UCSD-AML1 (cell line): Measurements from ENCODE around the gene DOCK3.

ENCODE experiments used
- DNase-seq: peaks from one replicate; lab custom pipeline; 2025; ENCODE audit not compliant: unreplicated experiment; lab: John Stamatoyannopoulos, UW

The DOCK3 gene

DNA sequence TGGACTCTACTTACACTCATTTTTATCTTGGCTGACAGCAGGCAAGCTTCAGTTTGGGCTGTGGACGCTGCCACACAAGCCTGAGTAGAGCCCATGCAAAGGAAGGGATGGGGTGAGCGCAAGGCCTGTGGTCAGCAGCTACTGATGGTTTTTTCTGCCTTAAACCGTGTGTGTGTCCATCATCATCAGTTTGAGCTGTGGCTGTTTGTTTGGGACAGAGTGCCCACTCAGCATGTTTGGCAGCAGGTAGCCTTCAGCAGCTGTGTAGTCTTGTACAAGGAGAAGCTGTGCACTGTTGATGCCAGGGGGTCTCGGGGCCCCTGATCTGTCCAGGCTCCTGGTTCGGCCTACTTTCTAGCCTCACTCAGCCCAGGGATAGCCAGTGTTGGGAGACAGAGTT is 719.8 kb downstream of the DOCK3 start:
- no peak for DNase-seq

DNA sequence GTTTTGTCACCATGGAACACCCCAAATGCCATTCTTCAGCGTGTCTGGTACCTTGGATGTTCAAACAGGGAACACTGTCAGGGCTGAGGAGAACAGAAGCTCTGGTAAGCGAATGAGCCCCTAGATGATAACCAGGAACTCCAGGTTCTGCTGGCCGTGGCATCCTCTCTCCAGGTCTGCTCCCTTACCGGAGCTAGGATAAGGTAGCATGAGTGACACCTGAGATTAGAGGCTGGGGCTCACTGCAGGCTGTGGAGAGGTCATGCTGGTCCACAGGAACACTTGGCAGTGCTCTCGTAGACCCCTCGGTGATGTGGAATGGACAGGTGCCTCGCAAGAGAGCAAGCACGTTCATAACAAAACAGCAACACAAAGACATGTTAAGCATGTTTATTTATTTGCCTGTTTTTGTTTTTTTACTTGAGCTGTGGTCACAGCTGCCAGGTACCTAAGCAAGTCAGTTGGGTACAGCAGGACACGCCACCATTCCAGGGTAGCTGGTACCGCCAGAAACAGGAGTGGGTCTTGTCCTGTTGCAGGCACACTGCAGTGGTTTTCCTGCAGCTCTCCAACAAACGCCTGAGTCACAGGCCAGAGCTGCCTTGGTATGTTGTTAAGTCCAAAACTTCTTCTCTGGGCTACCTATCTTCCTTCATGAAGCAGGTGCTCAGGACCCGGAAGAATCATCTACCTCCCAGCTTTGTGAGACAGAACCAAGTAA is 720.9 kb downstream of the DOCK3 start:
- DNase-seq, result no peak

DNA sequence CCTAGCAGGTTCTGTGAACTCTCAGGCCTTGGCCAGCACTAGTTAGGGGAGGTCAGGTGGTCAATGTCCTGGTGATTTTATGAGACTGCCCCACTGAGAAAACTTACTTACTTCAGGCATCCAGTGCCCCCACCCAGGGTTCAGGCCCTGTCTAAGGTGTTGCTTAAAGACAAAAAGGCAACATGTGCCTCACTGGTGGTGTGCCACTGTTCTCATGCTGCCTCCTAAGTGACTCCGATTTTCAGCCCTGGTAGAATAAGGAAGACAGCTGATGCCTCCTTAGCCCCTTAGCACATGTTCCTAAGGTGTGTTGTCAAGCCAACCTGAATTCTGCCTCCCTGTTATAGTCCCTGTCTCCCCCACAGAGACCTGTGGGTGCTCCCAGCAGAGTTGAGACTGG is 721.7 kb downstream of the DOCK3 start:
- no peak for DNase-seq

DNA sequence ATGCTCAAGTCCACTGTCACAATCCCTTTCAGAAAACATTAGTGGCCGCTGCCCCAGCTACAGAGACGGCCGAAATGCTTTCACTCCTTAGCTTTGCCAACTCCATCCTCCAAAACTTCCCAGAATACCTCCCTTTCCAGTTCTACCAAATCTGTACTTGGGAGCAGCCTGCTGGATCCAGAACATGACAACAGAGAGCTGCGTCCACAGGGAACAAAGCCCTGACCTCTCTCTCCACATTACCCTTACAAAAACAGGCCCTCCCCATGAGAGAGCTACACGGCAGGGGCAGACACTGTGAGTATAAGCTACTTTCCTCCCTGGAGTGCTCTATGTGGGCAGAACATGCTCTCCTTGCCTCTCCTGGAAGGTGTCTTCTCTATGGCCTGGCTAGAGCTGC is 722.7 kb downstream of the DOCK3 start:
- DNase-seq, result no peak

DNA sequence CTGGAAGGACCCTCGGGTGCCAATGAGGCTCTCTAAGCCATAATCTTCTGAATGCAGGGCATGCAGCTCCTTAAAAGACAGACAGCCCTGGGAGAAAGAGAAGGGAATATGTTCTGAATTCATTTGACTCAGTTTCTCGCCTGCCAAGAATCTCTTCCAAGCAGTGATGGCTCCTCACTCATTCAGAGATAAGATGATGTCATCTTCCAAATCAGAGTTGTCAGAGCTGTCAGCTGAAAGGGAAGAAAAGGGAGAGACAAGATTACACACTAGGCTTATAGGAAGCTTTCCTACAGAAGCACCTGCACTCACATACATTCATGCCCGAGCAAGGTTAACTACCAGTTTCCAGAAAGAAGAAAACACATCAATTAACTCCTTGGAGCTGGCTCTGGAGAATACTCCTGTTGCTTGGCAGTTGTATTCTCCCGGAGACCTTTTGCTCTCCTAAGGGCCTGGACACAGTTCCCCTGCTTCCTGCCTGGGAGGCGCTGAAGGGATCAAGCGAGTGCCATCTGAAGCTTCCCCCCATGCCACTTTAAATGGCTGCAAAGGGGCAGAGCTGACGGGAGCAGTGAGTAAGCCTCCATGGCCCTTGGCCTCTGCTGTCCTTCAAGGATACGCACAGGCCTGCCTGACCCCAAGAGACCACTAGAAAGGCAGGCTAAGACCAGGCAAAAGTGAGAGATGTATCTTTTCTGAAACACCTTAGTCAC is 724.0 kb downstream of the DOCK3 start:
- no peak for DNase-seq

DNA sequence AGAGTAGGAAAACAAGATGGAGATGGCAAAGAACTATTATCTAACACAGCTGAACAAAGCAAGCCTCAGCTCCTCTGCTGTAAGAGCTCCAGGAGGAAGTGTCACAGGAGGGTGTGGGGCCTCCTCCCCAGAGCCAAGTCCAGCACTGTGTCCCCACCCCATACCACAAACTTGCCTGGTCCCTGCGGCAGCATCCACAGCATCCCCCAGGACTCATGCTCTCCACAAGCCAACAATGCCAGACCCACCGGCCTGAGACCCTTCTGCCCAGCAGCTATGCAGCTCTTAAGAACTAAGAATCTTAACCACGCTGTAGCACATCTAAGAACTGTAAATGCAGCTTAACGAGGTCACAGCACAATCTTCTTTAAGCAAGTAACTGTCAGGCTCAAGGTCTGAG is 725.4 kb downstream of the DOCK3 start:
- no peak for DNase-seq

DNA sequence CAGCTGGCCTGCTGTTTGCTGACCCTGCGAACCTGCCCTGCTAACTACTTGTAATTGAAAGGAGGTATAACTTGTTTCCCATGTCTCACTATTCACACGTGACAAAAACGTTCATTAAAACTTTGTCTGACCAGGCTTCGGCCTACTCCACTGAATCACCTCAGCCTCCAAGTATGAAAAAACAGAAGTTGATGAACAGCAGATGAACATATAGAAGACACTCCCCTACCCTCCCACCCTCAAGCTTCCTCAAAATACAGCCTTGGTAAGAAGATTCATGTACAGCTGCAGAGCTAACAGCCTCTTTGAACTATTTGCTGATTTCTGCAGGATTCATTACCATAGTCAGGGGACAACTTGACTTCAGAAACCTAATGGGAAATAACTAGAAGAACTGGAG is 727.0 kb downstream of the DOCK3 start:
- no peak for DNase-seq

DNA sequence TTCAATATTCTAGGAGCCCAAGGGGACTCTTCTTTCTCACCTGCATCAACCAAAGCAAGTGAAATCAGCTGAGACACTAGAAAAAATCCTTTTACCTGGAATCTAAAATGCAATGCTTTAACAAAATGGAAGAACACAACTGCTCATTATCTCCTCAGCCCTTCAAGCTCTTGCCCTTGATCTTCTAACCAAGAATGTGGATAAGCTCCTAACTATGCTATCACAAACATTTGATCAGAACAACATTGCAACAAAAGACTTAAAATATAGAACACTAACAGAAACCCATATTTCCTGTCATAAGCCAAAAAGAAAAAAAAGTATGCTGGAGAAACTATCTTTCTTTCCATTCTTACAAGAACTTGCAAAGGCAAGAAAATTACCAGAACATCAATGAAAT is 728.9 kb downstream of the DOCK3 start:
- no peak for DNase-seq

DNA sequence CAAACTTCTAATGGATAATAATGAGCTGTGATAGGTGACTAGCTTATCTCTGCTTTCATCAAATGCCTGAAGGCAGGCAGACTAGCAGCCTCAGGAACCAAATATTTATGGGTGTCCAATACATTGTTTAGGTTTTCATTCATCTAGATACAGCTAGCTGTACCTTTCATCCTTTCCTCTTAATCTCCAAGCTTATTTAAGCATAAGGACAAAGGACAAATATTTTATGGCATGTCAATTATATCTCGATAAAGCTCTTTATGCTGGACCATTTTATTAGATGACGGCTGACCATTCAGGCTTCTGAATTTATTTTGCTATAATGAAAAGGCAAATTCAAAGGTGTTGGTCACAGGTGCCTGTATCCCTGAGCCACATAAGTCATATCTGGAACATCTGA is 733.3 kb downstream of the DOCK3 start:
- no peak for DNase-seq

DNA sequence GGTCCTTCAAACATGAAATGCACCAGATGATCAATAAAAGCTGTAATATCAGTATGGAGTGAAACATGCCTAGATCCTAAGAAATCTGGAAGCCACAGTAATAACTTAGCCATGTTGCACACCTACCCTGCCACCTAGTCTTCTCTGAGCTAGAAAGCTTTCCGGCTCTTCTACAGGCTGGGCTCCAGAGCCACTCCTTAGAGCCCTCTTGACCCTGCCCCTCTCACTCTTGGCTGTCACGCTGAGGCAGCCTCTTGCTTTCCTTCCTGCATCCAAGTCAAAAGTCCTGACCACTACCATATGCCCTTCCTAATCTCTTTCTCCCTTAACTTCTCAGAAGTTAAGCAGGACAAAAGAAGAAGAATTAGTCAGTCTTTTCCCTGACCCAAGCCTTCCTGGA is 734.1 kb downstream of the DOCK3 start:
- DNase-seq, result no peak

DNA sequence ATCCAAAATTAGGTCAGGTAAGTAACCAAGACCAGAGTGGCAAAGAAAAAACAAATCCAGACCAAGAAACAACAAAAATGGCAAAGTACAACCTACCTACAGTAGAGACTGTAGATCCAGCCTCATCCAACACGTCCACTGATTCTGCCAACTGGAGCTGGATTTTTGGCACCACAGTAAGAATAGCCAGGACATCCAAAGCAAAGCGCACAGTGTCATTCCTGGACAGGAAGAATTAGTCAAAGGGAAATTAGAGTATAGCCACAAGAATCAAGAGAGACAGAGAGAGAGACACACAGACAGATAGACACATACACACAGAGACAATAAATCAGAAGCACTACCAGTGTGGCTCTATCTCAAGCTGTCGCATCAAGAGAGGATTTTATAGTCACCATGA is 747.5 kb downstream of the DOCK3 start:
- DNase-seq, result no peak

DNA sequence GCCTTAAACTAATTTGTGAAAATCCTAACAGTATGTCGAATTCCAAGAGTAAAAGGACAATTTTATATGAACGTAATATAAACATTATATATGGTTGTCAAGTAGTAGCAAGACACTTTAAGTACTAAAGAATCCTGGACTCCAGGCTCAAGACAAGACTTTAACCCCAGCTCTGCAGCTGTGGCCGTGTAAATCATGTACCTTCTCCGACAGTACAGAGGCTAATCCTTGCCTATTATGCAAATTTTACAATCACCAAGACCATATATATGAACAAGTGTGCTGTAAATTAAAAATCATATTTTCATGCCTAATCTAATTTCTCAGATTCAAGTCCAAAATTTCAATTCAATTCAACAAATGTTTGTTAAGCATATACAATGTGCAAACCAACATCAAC is 752.2 kb downstream of the DOCK3 start:
- DNase-seq, result no peak

DNA sequence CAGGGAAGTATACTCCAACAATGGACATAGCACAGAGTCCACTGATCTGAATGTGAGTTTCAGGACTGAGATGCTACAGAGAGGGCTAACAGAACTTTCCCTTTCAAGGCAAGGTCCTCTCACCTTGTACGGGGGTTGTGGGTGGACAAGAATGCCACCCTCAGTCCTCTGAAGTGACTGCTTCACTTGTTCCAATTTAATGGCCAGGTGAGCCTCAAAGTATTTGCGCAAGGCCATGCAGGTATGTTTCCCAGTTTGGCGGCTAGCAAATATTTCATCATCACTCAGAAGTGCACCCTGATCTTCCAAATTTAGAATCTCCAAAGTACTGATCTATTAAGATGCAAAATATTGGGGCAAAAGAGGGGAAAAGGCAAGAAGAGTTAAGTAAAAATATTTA is 754.4 kb downstream of the DOCK3 start:
- DNase-seq, result no peak
